ENCODE measurements around the gene FAM241B.

The FAM241B gene

GRCh38 chr10:69679736-69680135 lies 49.7 kb downstream of the FAM241B start:
- TF ChIP-seq CEBPB (IDR thresholded peaks at IDR 0.05), result no peak

- no peak for TF ChIP-seq EGR1 (IDR thresholded peaks at IDR 0.05)
- TF ChIP-seq REST (IDR thresholded peaks at IDR 0.05; ENCODE audit: low read depth), result no peak
- TF ChIP-seq TAF1 (IDR thresholded peaks at IDR 0.05; ENCODE audit: low read depth), result no peak
- TF ChIP-seq TCF12 (IDR thresholded peaks at IDR 0.05; ENCODE audit: low read depth), result no peak
- no peak for TF ChIP-seq CEBPB (IDR thresholded peaks at IDR 0.05)
- no peak for TF ChIP-seq USF1 (IDR thresholded peaks at IDR 0.05)
- no peak for TF ChIP-seq ZBTB7A (IDR thresholded peaks at IDR 0.05; ENCODE audit: low read depth)
- TF ChIP-seq MAX (IDR thresholded peaks at IDR 0.05), result no peak
- TF ChIP-seq NFIC (IDR thresholded peaks at IDR 0.05), result no peak
- TF ChIP-seq YY1 (IDR thresholded peaks at IDR 0.05; ENCODE audit: low read depth), result no peak
- no peak for TF ChIP-seq EP300 (IDR thresholded peaks at IDR 0.05; ENCODE audit: borderline replicate concordance)
- TF ChIP-seq TEAD4 (IDR thresholded peaks at IDR 0.05), result no peak
- no peak for TF ChIP-seq RAD21 (IDR thresholded peaks at IDR 0.05; ENCODE audit: low read depth)
- TF ChIP-seq CREB1 (IDR thresholded peaks at IDR 0.05; ENCODE audit: low read depth), result no peak
- TF ChIP-seq FOXM1 (IDR thresholded peaks at IDR 0.05; ENCODE audit: borderline replicate concordance, low read depth), result no peak
Measured at GRCh38 chr10:69680610-69681009, 50.6 kb downstream of the FAM241B start.

GRCh38 chr10:69681436-69681835 lies 51.4 kb downstream of the FAM241B start:
- no peak for TF ChIP-seq REST (IDR thresholded peaks at IDR 0.05; ENCODE audit: low read depth)
- no peak for TF ChIP-seq CREB1 (IDR thresholded peaks at IDR 0.05; ENCODE audit: low read depth)
- TF ChIP-seq EP300 (IDR thresholded peaks at IDR 0.05; ENCODE audit: borderline replicate concordance), result no peak
- no peak for TF ChIP-seq YY1 (IDR thresholded peaks at IDR 0.05; ENCODE audit: low read depth)
- no peak for TF ChIP-seq TCF12 (IDR thresholded peaks at IDR 0.05; ENCODE audit: low read depth)
- no peak for TF ChIP-seq TAF1 (IDR thresholded peaks at IDR 0.05; ENCODE audit: low read depth)
- TF ChIP-seq EGR1 (IDR thresholded peaks at IDR 0.05), result no peak
- no peak for TF ChIP-seq ZBTB7A (IDR thresholded peaks at IDR 0.05; ENCODE audit: low read depth)
- no peak for TF ChIP-seq FOXM1 (IDR thresholded peaks at IDR 0.05; ENCODE audit: borderline replicate concordance, low read depth)
- TF ChIP-seq CEBPB (IDR thresholded peaks at IDR 0.05), result no peak
- TF ChIP-seq USF1 (IDR thresholded peaks at IDR 0.05), result no peak
- no peak for TF ChIP-seq MAX (IDR thresholded peaks at IDR 0.05)
- no peak for TF ChIP-seq TEAD4 (IDR thresholded peaks at IDR 0.05)

DNA sequence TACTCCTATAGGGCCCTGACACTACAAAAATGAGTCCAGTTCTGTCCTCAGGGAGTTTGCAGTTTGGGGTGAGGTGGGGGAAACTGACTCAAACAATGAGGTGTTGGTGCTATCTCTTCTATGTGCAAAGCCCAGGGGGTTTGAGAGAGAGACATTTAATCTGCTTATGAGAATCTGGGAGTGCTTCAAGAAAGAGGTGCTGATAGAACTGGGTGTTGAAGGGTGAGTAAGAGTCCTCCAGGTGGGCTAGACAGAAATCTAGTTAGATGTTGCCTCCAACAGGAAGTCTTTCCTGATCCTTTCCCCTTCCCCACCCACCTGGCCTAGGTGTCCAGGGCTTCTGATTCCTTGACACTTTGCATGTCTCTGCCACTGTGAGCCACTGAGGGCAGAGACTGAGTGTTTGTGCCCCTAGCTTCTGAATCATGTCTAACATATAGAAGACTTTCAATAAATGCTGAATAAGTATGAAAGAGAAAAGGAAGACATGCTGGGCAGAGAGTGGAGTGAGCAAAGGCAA lies 53.0 kb downstream of the FAM241B start:
- TF ChIP-seq REST (IDR thresholded peaks at IDR 0.05; ENCODE audit: low read depth) (no peak), CREB1 (IDR thresholded peaks at IDR 0.05; ENCODE audit: low read depth) (no peak), YY1 (IDR thresholded peaks at IDR 0.05; ENCODE audit: low read depth) (no peak), TAF1 (IDR thresholded peaks at IDR 0.05; ENCODE audit: low read depth) (no peak), NFIC (IDR thresholded peaks at IDR 0.05) (no peak), TEAD4 (IDR thresholded peaks at IDR 0.05) (no peak), FOXM1 (IDR thresholded peaks at IDR 0.05; ENCODE audit: borderline replicate concordance, low read depth) (no peak), CEBPB (IDR thresholded peaks at IDR 0.05) (no peak), RAD21 (IDR thresholded peaks at IDR 0.05; ENCODE audit: low read depth) (no peak), ZBTB7A (IDR thresholded peaks at IDR 0.05; ENCODE audit: low read depth) (no peak), MAX (IDR thresholded peaks at IDR 0.05) (no peak), EP300 (IDR thresholded peaks at IDR 0.05; ENCODE audit: borderline replicate concordance) (no peak), EGR1 (IDR thresholded peaks at IDR 0.05) (no peak), TCF12 (IDR thresholded peaks at IDR 0.05; ENCODE audit: low read depth) (no peak), USF1 (IDR thresholded peaks at IDR 0.05) (no peak)
